ENCODE data around the gene KCNC3. TPM values are rescaled to one million over a fixed set of nuclear protein-coding genes. Genes with fewer than 3 reads are reported as not detected.

Gene KCNC3
- total RNA-seq, 4 donors from 2014 or later = 0.27 to 0.64 (median 0.49) TPM

DNA sequence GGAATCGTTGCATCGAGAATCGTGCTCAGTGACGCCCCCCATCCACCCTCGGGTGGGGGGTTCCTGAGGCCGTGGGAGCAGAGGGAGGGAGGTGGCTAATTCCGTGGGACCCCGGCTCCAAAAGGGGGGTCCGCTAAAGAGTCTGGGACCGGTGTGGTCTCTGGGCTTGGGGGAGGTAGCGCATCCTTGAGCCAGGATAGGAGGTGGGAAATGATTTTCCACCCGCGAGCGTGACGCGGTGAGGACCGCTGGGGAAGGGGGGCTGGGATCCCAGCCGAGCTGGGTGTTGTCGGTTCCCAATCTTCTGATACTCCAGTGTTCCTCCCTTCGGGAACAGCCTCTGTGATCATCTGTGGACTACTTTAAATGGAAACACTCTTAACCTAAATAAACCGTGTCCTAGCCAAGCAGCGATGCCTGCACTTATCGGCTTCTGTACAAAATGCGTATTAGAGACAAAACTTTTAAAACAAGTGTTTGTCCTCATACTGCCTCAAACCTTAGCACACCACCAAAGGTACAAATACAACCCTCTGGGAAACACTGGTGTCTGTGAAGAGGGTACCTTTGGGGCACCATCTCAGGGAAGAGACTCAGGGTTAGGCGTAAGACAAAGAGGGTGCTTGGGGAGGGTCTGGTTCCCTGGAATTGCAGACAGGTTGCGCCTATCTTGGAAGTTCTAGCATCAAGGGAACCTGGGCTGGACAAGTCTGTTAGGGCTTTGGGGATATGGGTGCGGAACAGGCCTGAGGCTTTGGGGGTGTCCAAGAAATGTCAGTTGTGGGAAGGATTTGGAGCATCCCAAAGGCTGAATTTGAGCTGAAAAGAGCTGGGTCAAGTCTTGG lies 16.0 kb downstream of the KCNC3 start:
- H3K4me3 ChIP-seq = no peak overlapping the region
- H3K36me3 ChIP-seq = no peaks in the 10 kb centered on the region
- WGBS, 2 donors (ENCODE audit: low coverage in 1 of 2) = 45% methylated on average over 27 of the region's 27 CpGs; no CpG with 5 or more reads in 1 of the 2 donors
- intact Hi-C loops (cut with DNase I; ENCODE audit: low total_unique reads) (no loop called here), in situ Hi-C loops (cut with MboI; ENCODE audit: low pct_ligation_motif_present in 1 of 4, low pct_unique_long_range_greater_than_20kb in 1 of 4, low sequenced_read_pairs in 3 of 4) (no loop called here)
- DNase-seq = no peak
- H3K4me1 ChIP-seq = no peaks in the 10 kb centered on the region
- H3K27me3 ChIP-seq = peaks cover 63% of the 10 kb centered on the region
- TF ChIP-seq POLR2AphosphoS5 (IDR thresholded peaks at IDR 0.05) = no peak
- TF ChIP-seq EP300 (IDR thresholded peaks at IDR 0.05; ENCODE audit: low read depth) = no peak
- TF ChIP-seq, protein P1, sequence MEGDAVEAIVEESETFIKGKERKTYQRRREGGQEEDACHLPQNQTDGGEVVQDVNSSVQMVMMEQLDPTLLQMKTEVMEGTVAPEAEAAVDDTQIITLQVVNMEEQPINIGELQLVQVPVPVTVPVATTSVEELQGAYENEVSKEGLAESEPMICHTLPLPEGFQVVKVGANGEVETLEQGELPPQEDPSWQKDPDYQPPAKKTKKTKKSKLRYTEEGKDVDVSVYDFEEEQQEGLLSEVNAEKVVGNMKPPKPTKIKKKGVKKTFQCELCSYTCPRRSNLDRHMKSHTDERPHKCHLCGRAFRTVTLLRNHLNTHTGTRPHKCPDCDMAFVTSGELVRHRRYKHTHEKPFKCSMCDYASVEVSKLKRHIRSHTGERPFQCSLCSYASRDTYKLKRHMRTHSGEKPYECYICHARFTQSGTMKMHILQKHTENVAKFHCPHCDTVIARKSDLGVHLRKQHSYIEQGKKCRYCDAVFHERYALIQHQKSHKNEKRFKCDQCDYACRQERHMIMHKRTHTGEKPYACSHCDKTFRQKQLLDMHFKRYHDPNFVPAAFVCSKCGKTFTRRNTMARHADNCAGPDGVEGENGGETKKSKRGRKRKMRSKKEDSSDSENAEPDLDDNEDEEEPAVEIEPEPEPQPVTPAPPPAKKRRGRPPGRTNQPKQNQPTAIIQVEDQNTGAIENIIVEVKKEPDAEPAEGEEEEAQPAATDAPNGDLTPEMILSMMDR (IDR thresholded peaks at IDR 0.05) = no peak
- no peak for TF ChIP-seq POLR2A (IDR thresholded peaks at IDR 0.05)
- H3K27ac ChIP-seq = no peak overlapping the region
- no peaks in the 10 kb centered on the region for H3K9me3 ChIP-seq

DNA sequence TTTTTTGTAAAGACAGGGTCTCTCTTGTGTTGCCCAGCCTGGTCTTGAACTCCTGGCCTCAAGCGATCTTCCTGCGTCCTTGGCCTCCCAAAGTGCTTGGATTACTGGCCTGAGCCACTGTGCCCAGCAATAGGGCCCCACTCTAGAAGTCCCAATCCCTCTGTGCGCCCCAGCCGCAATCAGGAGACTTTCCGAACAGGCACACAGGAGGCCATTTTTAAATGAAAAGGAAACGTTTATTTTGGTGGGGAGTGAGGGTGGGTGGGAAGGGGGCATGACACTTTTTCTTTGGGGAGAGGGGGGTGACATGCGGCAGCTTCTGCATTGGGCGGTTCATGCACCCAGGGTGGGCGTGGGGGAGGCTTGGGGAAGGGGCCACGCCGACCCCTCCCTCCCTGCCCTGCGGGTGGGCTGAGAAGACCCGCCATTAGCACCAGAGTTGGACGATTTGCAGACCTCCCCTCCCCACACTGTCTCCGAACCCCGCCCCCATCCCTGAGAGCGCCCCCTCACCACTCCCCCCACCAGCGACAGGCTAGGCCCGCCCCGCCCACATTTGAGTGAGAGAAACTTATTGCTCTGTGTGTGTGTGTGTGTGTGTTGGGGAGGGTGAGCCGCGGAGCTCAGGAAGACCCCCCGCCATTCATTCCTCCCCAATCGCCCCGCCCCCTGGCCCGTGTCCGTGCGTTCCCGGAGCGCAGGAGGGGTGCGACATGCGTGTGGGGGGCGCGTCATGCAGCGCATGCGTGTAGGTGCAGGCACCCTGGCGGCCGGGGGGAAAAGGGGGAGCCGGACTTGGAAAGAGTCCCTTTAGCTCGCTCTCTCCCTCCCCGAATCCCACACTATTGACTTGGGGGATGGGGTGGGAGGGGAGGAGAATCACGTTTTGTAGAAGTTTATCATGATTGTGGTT lies 17.2 kb downstream of the KCNC3 start:
- TF ChIP-seq POLR2AphosphoS5 (IDR thresholded peaks at IDR 0.05) (no peak), EP300 (IDR thresholded peaks at IDR 0.05; ENCODE audit: low read depth) (no peak), POLR2A (IDR thresholded peaks at IDR 0.05) (no peak)
- TF ChIP-seq, protein P1 (IDR thresholded peaks at IDR 0.05) = no peak
- intact Hi-C loops (cut with DNase I; ENCODE audit: low total_unique reads) (no loop called here), in situ Hi-C loops (cut with MboI; ENCODE audit: low pct_ligation_motif_present in 1 of 4, low pct_unique_long_range_greater_than_20kb in 1 of 4, low sequenced_read_pairs in 3 of 4) (no loop called here)
- H3K27me3 ChIP-seq = peaks cover 60% of the 10 kb centered on the region
- H3K4me1 ChIP-seq = no peaks in the 10 kb centered on the region
- H3K36me3 ChIP-seq = no peaks in the 10 kb centered on the region
- no peak overlapping the region for H3K27ac ChIP-seq
- H3K9me3 ChIP-seq = no peaks in the 10 kb centered on the region
- H3K4me3 ChIP-seq = no peak overlapping the region
- whole genome bisulfite sequencing, 2 donors (ENCODE audit: low coverage in 1 of 2) = 24 to 40% methylated on average over 2 to 38 of the region's 42 CpGs
- no peak for DNase-seq

DNA sequence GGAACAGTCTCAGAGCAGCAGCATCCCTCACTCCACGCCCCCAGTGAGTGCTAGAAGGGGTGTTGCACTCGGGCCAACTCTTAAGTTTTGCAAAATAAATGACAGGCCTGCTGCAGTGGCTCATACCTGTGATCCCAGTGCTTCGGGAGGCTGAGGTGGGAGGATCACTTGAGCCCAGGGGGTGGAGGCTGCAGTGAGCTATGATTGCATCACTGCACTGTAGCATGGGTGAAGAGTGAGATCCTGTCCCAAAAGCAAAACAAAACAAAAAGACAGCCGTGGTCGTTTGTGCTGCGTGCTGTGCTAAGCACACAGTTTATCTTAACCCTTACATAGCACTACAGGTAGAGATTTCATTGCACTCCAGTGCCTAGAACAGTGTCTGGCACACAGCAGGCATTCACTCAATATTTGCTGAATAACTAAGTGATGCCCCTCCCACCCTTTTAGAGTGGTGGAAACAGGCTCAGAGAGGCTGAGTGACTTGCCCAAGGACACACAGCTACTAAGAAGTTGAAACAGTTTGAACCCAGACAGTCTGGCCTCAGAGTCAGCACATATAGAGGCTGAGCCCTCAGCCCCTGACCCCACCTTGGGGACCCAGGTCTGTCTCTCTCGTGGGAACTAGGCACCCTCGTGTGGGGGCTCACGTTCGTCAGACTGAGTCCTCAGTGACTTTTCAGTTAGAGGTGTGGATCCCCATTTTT lies 18.3 kb downstream of the KCNC3 start:
- intact Hi-C loops (cut with DNase I; ENCODE audit: low total_unique reads) (no loop called here), in situ Hi-C loops (cut with MboI; ENCODE audit: low pct_ligation_motif_present in 1 of 4, low pct_unique_long_range_greater_than_20kb in 1 of 4, low sequenced_read_pairs in 3 of 4) (no loop called here)
- peaks cover 50% of the 10 kb centered on the region for H3K27me3 ChIP-seq
- H3K36me3 ChIP-seq = no peaks in the 10 kb centered on the region
- no peaks in the 10 kb centered on the region for H3K9me3 ChIP-seq
- H3K4me3 ChIP-seq = no peak overlapping the region
- WGBS, 2 donors (ENCODE audit: low coverage in 1 of 2) = 43 to 88% methylated on average over 3 to 10 of the region's 10 CpGs
- H3K4me1 ChIP-seq = no peaks in the 10 kb centered on the region
- no peak for DNase-seq
- TF ChIP-seq EP300 (IDR thresholded peaks at IDR 0.05; ENCODE audit: low read depth) = no peak
- TF ChIP-seq POLR2AphosphoS5 (IDR thresholded peaks at IDR 0.05) = no peak
- TF ChIP-seq, protein P1 (IDR thresholded peaks at IDR 0.05) = no peak
- no peak overlapping the region for H3K27ac ChIP-seq

Data from transverse colon (tissue), 4 donors.